ENCODE data around the gene NOCT.
"Not testable (repeated sequence)": the region's sequence is repeated elsewhere in the genome, so short reads cannot be mapped to it uniquely, and the experiment has no call there.

The NOCT gene

GRCh38 chr4:139015269-139015947, at the start of gene NOCT:
TSS of gene NOCT (plus strand) at chr4:139015781. CDS start at chr4:139015982, 201 bp downstream.
- DNase-seq (ENCODE audit: low spot score), result peak; percentile 96

GRCh38 chr4:138967313-138967712, 48.3 kb upstream of the NOCT start:
- peak; percentile 39 for DNase-seq (ENCODE audit: low spot score)

- no peak for DNase-seq (ENCODE audit: low spot score)
These were observed 42.4 kb upstream of the NOCT start for GRCh38 chr4:138972956-138973801.

GRCh38 chr4:138975225-138975624, 40.4 kb upstream of the NOCT start:
- no peak for DNase-seq (ENCODE audit: low spot score)

GRCh38 chr4:138976526-138976925, 39.1 kb upstream of the NOCT start:
- DNase-seq (ENCODE audit: low spot score), result no peak

GRCh38 chr4:138977524-138977923, 38.1 kb upstream of the NOCT start:
- no peak for DNase-seq (ENCODE audit: low spot score)

GRCh38 chr4:138978028-138978585, 37.5 kb upstream of the NOCT start:
- DNase-seq (ENCODE audit: low spot score), result no peak

GRCh38 chr4:138978600-138978999, 37.0 kb upstream of the NOCT start:
- DNase-seq (ENCODE audit: low spot score), result no peak

GRCh38 chr4:138979742-138980141, 35.8 kb upstream of the NOCT start:
- DNase-seq (ENCODE audit: low spot score), result no peak

GRCh38 chr4:138981930-138982390, 33.6 kb upstream of the NOCT start:
- DNase-seq (ENCODE audit: low spot score), result no peak

GRCh38 chr4:138982754-138983153, 32.8 kb upstream of the NOCT start:
- no peak for DNase-seq (ENCODE audit: low spot score)

- DNase-seq (ENCODE audit: low spot score), result no peak
These were observed 31.9 kb upstream of the NOCT start for GRCh38 chr4:138983690-138984089.

GRCh38 chr4:138984647-138985046, 30.9 kb upstream of the NOCT start:
- DNase-seq (ENCODE audit: low spot score), result no peak

GRCh38 chr4:138992676-138993075, 22.9 kb upstream of the NOCT start:
- DNase-seq (ENCODE audit: low spot score), result no peak

- no peak for DNase-seq (ENCODE audit: low spot score)
These were observed 19.5 kb upstream of the NOCT start for GRCh38 chr4:138996090-138996489.

GRCh38 chr4:138999666-139000065, 15.9 kb upstream of the NOCT start:
- no peak for DNase-seq (ENCODE audit: low spot score)

GRCh38 chr4:139000134-139000533, 15.4 kb upstream of the NOCT start:
- DNase-seq (ENCODE audit: low spot score), result not testable (repeated sequence)

- DNase-seq (ENCODE audit: low spot score), result not testable (repeated sequence)
These were observed 14.2 kb upstream of the NOCT start for GRCh38 chr4:139001430-139001829.

GRCh38 chr4:139003668-139004067, 11.9 kb upstream of the NOCT start:
- DNase-seq (ENCODE audit: low spot score), result not testable (repeated sequence)

GRCh38 chr4:139005774-139006173, 9.8 kb upstream of the NOCT start:
- DNase-seq (ENCODE audit: low spot score), result no peak

- DNase-seq (ENCODE audit: low spot score), result peak; percentile 31
These were observed 7.9 kb upstream of the NOCT start for GRCh38 chr4:139007640-139008039.

- not testable (repeated sequence) for DNase-seq (ENCODE audit: low spot score)
These were observed 7.3 kb upstream of the NOCT start for GRCh38 chr4:139008278-139008677.

GRCh38 chr4:139009702-139010101, 5.9 kb upstream of the NOCT start:
- no peak for DNase-seq (ENCODE audit: low spot score)

Measured in kidney tubule cell (primary cell).